Adrenal gland (tissue), 5 donors: ENCODE data around the gene GPR83.

ENCODE experiments used
- POLR2A ChIP-seq, 2 donors: fragments of 450-650 bp; IDR thresholded peaks; one replicate each; pipeline ENCODE4 v1.6.1; 2017; ENCODE audit warnings: antibody characterized with exemption in 2 of 2, mild to moderate bottlenecking in 2 of 2, moderate library complexity in 1 of 2
- TF ChIP-seq, protein P1 (sequence below), 6 experiments: fragments of 450-650 bp in 4 of 6; fragments of 200-600 bp in 2 of 6; sonication (generic) in 1 of 6; IDR thresholded peaks; 1 replicate in 5 of 6; 2 replicates in 1 of 6; pipeline versions ENCODE4 v1.5.1 to v1.8.0; 2016 to 2021; ENCODE audit warnings: antibody characterized with exemption in 6 of 6, mild to moderate bottlenecking in 2 of 6, moderate library complexity in 1 of 6
- donor health status: DM: no; HTN: no; CAD: no.

DNA sequence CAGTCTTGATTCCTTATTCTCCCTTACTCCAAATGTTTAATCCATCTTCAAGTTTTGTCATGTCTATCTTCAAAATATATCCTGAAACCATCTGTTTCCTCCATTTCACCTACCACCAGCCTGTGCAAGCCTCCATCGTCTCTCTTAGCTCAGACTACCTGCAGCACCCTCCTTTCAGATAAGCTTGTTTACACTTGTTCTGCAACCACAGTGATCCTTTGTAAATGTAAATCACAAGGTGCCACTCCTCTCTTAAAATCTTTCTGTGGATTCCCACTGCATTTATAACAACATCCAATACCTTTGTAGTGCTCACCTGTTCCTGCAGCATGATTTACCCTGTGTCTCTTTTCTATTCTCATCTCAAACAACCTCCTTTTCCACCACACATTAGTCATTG, 31.8 kb upstream of the GPR83 start:
- TF ChIP-seq, protein P1, sequence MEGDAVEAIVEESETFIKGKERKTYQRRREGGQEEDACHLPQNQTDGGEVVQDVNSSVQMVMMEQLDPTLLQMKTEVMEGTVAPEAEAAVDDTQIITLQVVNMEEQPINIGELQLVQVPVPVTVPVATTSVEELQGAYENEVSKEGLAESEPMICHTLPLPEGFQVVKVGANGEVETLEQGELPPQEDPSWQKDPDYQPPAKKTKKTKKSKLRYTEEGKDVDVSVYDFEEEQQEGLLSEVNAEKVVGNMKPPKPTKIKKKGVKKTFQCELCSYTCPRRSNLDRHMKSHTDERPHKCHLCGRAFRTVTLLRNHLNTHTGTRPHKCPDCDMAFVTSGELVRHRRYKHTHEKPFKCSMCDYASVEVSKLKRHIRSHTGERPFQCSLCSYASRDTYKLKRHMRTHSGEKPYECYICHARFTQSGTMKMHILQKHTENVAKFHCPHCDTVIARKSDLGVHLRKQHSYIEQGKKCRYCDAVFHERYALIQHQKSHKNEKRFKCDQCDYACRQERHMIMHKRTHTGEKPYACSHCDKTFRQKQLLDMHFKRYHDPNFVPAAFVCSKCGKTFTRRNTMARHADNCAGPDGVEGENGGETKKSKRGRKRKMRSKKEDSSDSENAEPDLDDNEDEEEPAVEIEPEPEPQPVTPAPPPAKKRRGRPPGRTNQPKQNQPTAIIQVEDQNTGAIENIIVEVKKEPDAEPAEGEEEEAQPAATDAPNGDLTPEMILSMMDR (IDR thresholded peaks at IDR 0.05): no peak
- no peak for TF ChIP-seq POLR2A (IDR thresholded peaks at IDR 0.05)
